ENCODE data around the gene AP3M1.

DNA sequence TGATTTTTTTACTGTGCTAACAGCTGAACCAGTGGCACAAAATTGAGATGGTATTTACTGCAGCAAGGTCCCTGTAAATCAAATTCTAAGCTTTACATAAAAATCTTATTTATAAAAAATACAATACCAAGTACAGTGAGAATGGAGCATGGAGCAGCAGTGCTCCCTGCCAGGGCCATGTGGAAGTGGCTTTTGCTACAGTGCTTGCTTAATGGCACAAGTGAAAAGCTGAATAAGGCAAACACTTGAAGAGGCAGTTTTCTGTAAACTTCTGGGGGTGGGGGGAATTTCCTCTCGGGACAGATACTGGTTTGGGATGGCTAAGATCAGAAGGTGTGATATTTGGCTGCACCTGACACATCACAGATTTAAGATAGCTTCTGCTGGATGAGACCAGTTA is 27.5 kb downstream of the AP3M1 start:
- TF ChIP-seq EZH2 (IDR thresholded peaks at IDR 0.05; ENCODE audit: insufficient read depth, poor library complexity, severe bottlenecking) = no peak
- no peak for TF ChIP-seq EZH2phosphoT487 (IDR thresholded peaks at IDR 0.05; ENCODE audit: insufficient read depth, low read depth)

All from GM23248 (cell line).